Type B pancreatic cell (in vitro differentiated cells): ENCODE data around the gene TAMALIN. TPM values are rescaled to one million over a fixed set of nuclear protein-coding genes. Genes with fewer than 3 reads are reported as not detected.
A peak's percentile ranks its signal among the peaks of the same experiment; 100 is the strongest.

Experiments used
- DNase-seq: peaks from one replicate; pipeline ENCODE4 v3.0.0; 2021; ENCODE audit warnings: mixed read lengths; ENCODE audit not compliant: unreplicated experiment; ENCODE audit errors: extremely low spot score
- H3K27ac Mint-ChIP-seq: 2 replicates; pipeline ENCODE4 v1.8.0; 2021; ENCODE audit warnings: mild to moderate bottlenecking, mixed read lengths
- H3K27me3 Mint-ChIP-seq: 2 replicates; pipeline ENCODE4 v1.8.0; 2021; ENCODE audit warnings: mixed read lengths
- H3K36me3 Mint-ChIP-seq: 2 replicates; pipeline ENCODE4 v1.8.0; 2021; ENCODE audit warnings: mixed read lengths
- H3K4me1 Mint-ChIP-seq: one replicate; pipeline ENCODE4 v1.8.0; 2021; ENCODE audit warnings: mixed read lengths; ENCODE audit not compliant: unreplicated experiment
- H3K4me3 Mint-ChIP-seq: 2 replicates; pipeline ENCODE4 v1.8.0; 2021; ENCODE audit warnings: mild to moderate bottlenecking, mixed read lengths
- H3K9me3 Mint-ChIP-seq: 2 replicates; pipeline ENCODE4 v1.8.0; 2021; ENCODE audit warnings: mixed read lengths
- CTCF ChIP-seq: fragments of 200-600 bp; sonication (generic); conservative IDR thresholded peaks from 2 replicates; pipeline ENCODE4 v1.5.0; 2021; ENCODE audit warnings: antibody characterized with exemption, mild to moderate bottlenecking
- total RNA-seq: library from RNA; stranded (reverse); gene quantifications from 2 replicates; pipeline ENCODE4 v1.2.1, GENCODE V29; 2021; ENCODE audit warnings: low replicate concordance

Gene TAMALIN
- total RNA-seq, 1 donor from 2014 or later, result 16.5 TPM

GRCh38 chr12:52056801-52057637 is 50.3 kb downstream of the TAMALIN start:
- Mint-ChIP-seq H3K27ac (peak overlapping the region; percentile 55), H3K36me3 (no peaks in the 10 kb centered on the region), H3K27me3 (peaks cover 2% of the 10 kb centered on the region), H3K4me1 (peaks cover 2% of the 10 kb centered on the region), H3K4me3 (no peak overlapping the region), H3K9me3 (no peaks in the 10 kb centered on the region)
- peak; percentile 52 for DNase-seq
- no peak for TF ChIP-seq CTCF

DNA sequence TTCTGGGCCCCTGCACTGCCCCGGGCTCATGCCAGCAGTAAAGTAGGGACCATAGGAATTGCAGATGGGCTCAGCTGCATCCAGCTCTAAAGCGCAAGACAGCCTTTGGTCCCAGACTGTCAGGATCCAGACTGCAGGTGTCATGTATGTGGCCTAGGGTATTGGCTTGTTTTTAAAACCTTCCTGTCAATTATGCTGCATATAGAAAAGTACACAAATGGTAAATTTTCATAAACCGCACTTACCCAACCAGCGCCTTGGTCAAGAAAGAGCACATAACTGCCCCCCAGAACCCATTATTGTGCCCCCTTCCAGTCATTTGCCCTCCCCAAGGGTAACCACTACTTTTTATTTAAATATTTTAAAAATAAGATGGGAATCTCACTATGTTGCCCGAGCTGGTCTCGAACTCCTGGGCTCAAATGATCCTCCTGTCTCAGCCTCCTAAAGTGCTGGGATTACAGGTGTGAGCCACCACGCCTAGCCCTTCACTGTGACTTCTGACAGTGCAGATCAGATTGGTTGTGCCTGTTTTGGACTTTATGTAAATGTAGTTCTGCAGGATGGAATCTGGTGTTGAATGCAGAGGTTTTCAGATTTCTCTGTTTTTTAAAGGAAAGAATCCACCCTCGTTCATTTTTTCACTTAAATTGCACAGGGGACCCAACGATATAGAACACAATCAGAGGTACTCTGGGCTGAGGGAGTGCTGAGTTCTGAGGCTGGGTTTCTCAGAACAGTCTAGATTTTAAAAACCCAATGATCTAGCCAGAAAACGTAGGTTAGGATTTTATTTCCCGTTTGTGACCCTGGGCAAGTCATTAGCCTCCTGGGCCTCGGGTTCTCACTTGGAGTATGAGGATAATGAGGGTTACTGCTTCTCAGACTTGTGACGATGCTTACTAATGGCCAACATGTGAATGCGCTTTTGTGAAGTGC is 51.2 kb downstream of the TAMALIN start:
- no peak for DNase-seq
- Mint-ChIP-seq H3K36me3 (no peaks in the 10 kb centered on the region), H3K4me1 (no peaks in the 10 kb centered on the region), H3K9me3 (no peaks in the 10 kb centered on the region), H3K27me3 (no peaks in the 10 kb centered on the region), H3K27ac (peak overlapping the region; percentile 69), H3K4me3 (no peak overlapping the region)
- TF ChIP-seq CTCF, result no peak

DNA sequence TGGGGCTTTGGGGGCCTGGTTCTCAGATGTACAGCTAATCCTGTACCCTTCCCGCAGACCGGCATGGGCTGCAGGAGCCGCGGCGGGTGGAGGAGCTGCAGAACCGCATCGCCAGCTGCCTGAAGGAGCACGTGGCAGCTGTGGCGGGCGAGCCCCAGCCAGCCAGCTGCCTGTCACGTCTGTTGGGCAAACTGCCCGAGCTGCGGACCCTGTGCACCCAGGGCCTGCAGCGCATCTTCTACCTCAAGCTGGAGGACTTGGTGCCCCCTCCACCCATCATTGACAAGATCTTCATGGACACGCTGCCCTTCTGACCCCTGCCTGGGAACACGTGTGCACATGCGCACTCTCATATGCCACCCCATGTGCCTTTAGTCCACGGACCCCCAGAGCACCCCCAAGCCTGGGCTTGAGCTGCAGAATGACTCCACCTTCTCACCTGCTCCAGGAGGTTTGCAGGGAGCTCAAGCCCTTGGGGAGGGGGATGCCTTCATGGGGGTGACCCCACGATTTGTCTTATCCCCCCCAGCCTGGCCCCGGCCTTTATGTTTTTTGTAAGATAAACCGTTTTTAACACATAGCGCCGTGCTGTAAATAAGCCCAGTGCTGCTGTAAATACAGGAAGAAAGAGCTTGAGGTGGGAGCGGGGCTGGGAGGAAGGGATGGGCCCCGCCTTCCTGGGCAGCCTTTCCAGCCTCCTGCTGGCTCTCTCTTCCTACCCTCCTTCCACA is 52.0 kb downstream of the TAMALIN start:
- Mint-ChIP-seq H3K9me3 (no peaks in the 10 kb centered on the region), H3K36me3 (no peaks in the 10 kb centered on the region), H3K4me3 (no peak overlapping the region), H3K27ac (peak overlapping the region; percentile 69), H3K27me3 (no peaks in the 10 kb centered on the region), H3K4me1 (no peaks in the 10 kb centered on the region)
- peak; percentile 65 for DNase-seq
- no peak for TF ChIP-seq CTCF

GRCh38 chr12:52059582-52060497 is 53.1 kb downstream of the TAMALIN start:
- peaks cover 2% of the 10 kb centered on the region for H3K27me3 Mint-ChIP-seq
- no peak for TF ChIP-seq CTCF
- H3K4me1 Mint-ChIP-seq, result no peaks in the 10 kb centered on the region
- no peak overlapping the region for H3K4me3 Mint-ChIP-seq
- peak overlapping the region; percentile 69 for H3K27ac Mint-ChIP-seq
- H3K36me3 Mint-ChIP-seq, result no peaks in the 10 kb centered on the region
- DNase-seq, result no peak
- H3K9me3 Mint-ChIP-seq, result no peaks in the 10 kb centered on the region
